ENCODE data around the gene TEPSIN.

DNA sequence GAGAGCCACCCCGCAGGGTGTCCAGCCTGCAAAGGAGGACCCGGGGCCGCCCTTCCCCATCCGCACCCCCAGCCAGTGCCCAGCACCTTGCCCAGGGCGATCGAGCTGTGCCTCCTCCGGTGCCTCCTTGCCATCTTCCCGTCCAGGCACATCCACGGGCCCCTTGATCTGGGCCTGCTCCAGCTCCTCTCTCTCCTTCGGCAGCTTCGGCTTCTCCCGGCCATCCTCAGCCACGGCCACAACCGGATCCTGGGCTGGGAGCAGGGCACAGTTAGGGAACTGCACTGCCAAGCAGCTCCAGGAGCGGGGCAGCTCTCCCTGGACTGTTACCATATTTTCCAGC, 14.1 kb upstream of the TEPSIN start:
- TF ChIP-seq OSR1 (CRISPR knock-in tag; IDR thresholded peaks at IDR 0.05) (no peak), POU6F1 (CRISPR knock-in tag; IDR thresholded peaks at IDR 0.05; ENCODE audit: borderline replicate concordance, low read depth) (no peak), ARNTL (CRISPR knock-in tag; IDR thresholded peaks at IDR 0.05; ENCODE audit: borderline replicate concordance, low read depth) (no peak), ZFP3 (CRISPR knock-in tag; IDR thresholded peaks at IDR 0.05) (no peak), RARB (CRISPR knock-in tag; IDR thresholded peaks at IDR 0.05) (no peak), ZFP30 (CRISPR knock-in tag; IDR thresholded peaks at IDR 0.05) (no peak), ZC3H10 (CRISPR knock-in tag; IDR thresholded peaks at IDR 0.05) (no peak), SNAI2 (CRISPR knock-in tag; IDR thresholded peaks at IDR 0.05) (no peak), CSDC2 (CRISPR knock-in tag; IDR thresholded peaks at IDR 0.05) (no peak), PATZ1 (CRISPR knock-in tag; IDR thresholded peaks at IDR 0.05; ENCODE audit: borderline replicate concordance) (no peak), ZNF565 (CRISPR knock-in tag; conservative IDR thresholded peaks at IDR 0.05; ENCODE audit: low read depth) (no peak)
- TF ChIP-seq, protein P1, sequence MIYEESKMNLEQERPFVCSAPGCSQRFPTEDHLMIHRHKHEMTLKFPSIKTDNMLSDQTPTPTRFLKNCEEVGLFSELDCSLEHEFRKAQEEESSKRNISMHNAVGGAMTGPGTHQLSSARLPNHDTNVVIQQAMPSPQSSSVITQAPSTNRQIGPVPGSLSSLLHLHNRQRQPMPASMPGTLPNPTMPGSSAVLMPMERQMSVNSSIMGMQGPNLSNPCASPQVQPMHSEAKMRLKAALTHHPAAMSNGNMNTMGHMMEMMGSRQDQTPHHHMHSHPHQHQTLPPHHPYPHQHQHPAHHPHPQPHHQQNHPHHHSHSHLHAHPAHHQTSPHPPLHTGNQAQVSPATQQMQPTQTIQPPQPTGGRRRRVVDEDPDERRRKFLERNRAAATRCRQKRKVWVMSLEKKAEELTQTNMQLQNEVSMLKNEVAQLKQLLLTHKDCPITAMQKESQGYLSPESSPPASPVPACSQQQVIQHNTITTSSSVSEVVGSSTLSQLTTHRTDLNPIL (CRISPR knock-in tag; IDR thresholded peaks at IDR 0.05; ENCODE audit: low read depth), result no peak

Data from SK-N-SH treated with all-trans-retinoic acid at 6 μM for 48 hours (cell line).